ENCODE results near the gene CYTH1.

CYTH1 gene

DNA sequence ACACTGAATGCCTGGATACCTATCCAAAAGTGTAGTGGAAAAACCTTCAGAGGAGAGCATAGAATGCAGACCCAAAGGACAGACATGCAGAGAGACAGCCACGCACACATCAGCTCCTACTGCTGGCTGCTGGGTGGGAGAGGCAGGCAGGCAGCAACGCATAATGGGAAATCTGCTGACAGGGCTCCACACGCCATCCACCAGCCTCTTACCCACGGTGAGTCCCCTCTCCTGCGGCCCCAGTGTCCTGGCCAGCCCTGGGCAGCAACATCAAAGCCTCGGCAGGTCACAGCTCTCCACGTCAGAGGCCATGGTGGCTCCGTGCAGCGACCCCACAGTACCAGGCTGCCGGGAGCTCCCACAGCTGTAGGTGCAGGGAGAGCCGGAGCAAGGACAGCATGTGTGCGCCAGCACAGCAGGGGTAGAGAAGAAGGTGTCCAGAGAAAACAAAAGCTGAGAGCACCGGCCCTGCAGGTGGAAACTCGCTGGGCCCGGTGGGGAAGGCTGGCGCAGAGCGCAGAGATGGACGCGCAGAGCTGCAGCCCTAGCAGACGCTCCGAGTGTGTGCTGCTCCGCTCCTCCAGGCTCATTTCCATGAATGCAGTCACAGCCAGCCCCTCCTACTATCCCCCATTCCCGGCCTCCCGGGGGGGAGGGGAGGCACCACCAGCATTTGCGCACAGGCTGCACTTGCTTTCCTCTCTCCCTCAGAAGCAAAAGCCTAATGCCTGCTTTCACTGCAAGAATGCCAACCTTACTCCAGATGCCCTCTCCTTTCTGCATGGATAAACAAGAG, 58.9 kb downstream of the CYTH1 start:
- no peak for TF ChIP-seq ZBTB7A (IDR thresholded peaks at IDR 0.05; ENCODE audit: low read depth)
- TF ChIP-seq CREB1 (IDR thresholded peaks at IDR 0.05; ENCODE audit: low read depth) = no peak
- TF ChIP-seq, protein P1, sequence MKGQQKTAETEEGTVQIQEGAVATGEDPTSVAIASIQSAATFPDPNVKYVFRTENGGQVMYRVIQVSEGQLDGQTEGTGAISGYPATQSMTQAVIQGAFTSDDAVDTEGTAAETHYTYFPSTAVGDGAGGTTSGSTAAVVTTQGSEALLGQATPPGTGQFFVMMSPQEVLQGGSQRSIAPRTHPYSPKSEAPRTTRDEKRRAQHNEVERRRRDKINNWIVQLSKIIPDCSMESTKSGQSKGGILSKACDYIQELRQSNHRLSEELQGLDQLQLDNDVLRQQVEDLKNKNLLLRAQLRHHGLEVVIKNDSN (IDR thresholded peaks at IDR 0.05) = no peak
- TF ChIP-seq TEAD4 (IDR thresholded peaks at IDR 0.05) = no peak
- TF ChIP-seq NFIC (IDR thresholded peaks at IDR 0.05) = no peak
- no peak for TF ChIP-seq CEBPB (IDR thresholded peaks at IDR 0.05)
- TF ChIP-seq, protein P2, sequence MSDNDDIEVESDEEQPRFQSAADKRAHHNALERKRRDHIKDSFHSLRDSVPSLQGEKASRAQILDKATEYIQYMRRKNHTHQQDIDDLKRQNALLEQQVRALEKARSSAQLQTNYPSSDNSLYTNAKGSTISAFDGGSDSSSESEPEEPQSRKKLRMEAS (IDR thresholded peaks at IDR 0.05) = no peak
- no peak for TF ChIP-seq EP300 (IDR thresholded peaks at IDR 0.05; ENCODE audit: borderline replicate concordance)
- TF ChIP-seq YY1 (IDR thresholded peaks at IDR 0.05; ENCODE audit: low read depth) = no peak
- TF ChIP-seq TCF12 (IDR thresholded peaks at IDR 0.05; ENCODE audit: low read depth) = no peak
- TF ChIP-seq TAF1 (IDR thresholded peaks at IDR 0.05; ENCODE audit: low read depth) = no peak
- no peak for TF ChIP-seq EGR1 (IDR thresholded peaks at IDR 0.05)
- TF ChIP-seq, protein P3, sequence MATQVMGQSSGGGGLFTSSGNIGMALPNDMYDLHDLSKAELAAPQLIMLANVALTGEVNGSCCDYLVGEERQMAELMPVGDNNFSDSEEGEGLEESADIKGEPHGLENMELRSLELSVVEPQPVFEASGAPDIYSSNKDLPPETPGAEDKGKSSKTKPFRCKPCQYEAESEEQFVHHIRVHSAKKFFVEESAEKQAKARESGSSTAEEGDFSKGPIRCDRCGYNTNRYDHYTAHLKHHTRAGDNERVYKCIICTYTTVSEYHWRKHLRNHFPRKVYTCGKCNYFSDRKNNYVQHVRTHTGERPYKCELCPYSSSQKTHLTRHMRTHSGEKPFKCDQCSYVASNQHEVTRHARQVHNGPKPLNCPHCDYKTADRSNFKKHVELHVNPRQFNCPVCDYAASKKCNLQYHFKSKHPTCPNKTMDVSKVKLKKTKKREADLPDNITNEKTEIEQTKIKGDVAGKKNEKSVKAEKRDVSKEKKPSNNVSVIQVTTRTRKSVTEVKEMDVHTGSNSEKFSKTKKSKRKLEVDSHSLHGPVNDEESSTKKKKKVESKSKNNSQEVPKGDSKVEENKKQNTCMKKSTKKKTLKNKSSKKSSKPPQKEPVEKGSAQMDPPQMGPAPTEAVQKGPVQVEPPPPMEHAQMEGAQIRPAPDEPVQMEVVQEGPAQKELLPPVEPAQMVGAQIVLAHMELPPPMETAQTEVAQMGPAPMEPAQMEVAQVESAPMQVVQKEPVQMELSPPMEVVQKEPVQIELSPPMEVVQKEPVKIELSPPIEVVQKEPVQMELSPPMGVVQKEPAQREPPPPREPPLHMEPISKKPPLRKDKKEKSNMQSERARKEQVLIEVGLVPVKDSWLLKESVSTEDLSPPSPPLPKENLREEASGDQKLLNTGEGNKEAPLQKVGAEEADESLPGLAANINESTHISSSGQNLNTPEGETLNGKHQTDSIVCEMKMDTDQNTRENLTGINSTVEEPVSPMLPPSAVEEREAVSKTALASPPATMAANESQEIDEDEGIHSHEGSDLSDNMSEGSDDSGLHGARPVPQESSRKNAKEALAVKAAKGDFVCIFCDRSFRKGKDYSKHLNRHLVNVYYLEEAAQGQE (IDR thresholded peaks at IDR 0.05; ENCODE audit: low read depth) = no peak
- no peak for TF ChIP-seq FOXM1 (IDR thresholded peaks at IDR 0.05; ENCODE audit: borderline replicate concordance, low read depth)

DNA sequence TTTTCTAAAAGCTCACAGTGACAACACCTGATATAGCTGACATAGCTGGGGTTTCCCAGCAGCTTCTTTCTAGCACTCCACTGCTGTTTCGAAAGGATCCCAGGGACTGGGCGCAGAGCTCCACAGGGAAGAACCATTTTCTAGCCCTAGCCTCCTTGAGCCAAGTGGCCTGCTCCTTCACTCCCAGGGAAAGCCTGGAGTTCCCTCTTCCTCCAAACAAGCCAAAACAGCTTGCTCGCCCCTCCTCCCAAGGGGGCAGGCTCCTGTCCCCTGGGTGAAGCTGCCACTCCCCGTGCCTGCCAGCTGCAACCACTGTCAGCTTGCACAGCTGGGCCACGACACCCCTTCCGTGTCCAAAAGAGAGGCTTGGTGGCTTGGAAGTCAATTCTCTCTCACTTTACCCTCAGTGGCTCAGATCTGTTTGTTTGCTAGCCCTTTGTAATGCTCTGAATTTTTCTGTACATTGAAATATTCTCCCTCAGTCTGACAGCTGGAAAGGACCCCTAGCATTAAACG, 59.8 kb downstream of the CYTH1 start:
- TF ChIP-seq TCF12 (IDR thresholded peaks at IDR 0.05; ENCODE audit: low read depth) = no peak
- no peak for TF ChIP-seq YY1 (IDR thresholded peaks at IDR 0.05; ENCODE audit: low read depth)
- TF ChIP-seq FOXM1 (IDR thresholded peaks at IDR 0.05; ENCODE audit: borderline replicate concordance, low read depth) = no peak
- TF ChIP-seq, protein P3 (IDR thresholded peaks at IDR 0.05; ENCODE audit: low read depth) = no peak
- TF ChIP-seq NFIC (IDR thresholded peaks at IDR 0.05) = no peak
- TF ChIP-seq TEAD4 (IDR thresholded peaks at IDR 0.05) = no peak
- no peak for TF ChIP-seq CEBPB (IDR thresholded peaks at IDR 0.05)
- TF ChIP-seq TAF1 (IDR thresholded peaks at IDR 0.05; ENCODE audit: low read depth) = no peak
- TF ChIP-seq, protein P2 (IDR thresholded peaks at IDR 0.05) = no peak

DNA sequence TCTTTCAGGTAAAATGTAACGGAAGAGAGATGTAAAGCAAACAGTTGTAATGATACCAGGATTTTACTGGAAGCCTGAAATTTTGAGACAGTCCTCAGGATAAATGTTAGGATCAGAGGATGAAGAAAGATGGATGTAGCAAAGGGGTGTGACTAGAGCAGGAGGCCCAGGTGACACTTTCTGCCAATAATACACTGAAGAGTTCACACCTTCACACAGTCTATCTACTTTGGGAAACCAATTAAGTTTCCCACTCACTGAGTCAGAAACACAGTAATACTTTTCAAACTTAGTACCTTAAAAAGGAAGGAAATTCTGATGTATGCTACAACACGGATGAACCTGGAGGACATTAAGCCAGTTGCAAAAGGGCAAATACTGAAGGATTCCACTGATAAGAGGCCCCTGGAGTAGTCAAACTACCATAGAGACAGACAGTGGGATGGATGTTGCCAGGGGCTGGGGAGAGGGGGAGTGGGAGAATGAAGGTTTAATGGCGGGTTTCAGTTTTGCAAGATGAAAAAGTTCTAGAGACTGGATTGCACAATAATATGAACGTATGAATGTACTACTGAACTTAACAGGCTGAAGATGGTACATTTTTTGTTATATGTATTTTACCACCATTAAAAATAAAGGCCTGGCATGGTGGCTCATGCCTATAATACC, 62.3 kb downstream of the CYTH1 start:
- no peak for TF ChIP-seq CEBPB (IDR thresholded peaks at IDR 0.05)
- TF ChIP-seq, protein P2 (IDR thresholded peaks at IDR 0.05) = no peak
- no peak for TF ChIP-seq NFIC (IDR thresholded peaks at IDR 0.05)
- TF ChIP-seq EGR1 (IDR thresholded peaks at IDR 0.05) = no peak
- TF ChIP-seq CREB1 (IDR thresholded peaks at IDR 0.05; ENCODE audit: low read depth) = no peak
- TF ChIP-seq, protein P3 (IDR thresholded peaks at IDR 0.05; ENCODE audit: low read depth) = no peak
- TF ChIP-seq ZBTB7A (IDR thresholded peaks at IDR 0.05; ENCODE audit: low read depth) = no peak
- no peak for TF ChIP-seq YY1 (IDR thresholded peaks at IDR 0.05; ENCODE audit: low read depth)
- no peak for TF ChIP-seq RAD21 (IDR thresholded peaks at IDR 0.05; ENCODE audit: low read depth)
- TF ChIP-seq TAF1 (IDR thresholded peaks at IDR 0.05; ENCODE audit: low read depth) = no peak
- no peak for TF ChIP-seq TCF12 (IDR thresholded peaks at IDR 0.05; ENCODE audit: low read depth)
- TF ChIP-seq EP300 (IDR thresholded peaks at IDR 0.05; ENCODE audit: borderline replicate concordance) = no peak
- no peak for TF ChIP-seq TEAD4 (IDR thresholded peaks at IDR 0.05)

Data from Ishikawa (cell line).